HepG2 (cell line): ENCODE measurements around the gene MTMR3. TPM values are rescaled to one million over a fixed set of nuclear protein-coding genes. Genes with fewer than 3 reads are reported as not detected.

ENCODE experiments used
- ATAC-seq: fragments of 200-7000 bp; cut with Tn5 transposase; 3 replicates; pipeline ENCODE4 v1.9.1; 2020; ENCODE audit warnings: mild to moderate bottlenecking, moderate library complexity
- BruUV-seq: library from RNA; stranded (reverse); fragments of 400-500 nt; replicated peaks from 2 replicates; lab custom pipeline; 2021; lab: Mats Ljungman, UMichigan
- CTCF ChIA-PET: fragments of 300-600 bp; formaldehyde crosslinking; extraction: SDS; loops from one replicate; lab custom pipeline; 2021; ENCODE audit warnings: low total read pairs, inconsistent platforms, low intra/inter-chr PET ratio; lab: Yijun Ruan, JAX
- POLR2A ChIA-PET: fragments of 350-600 bp; sonication (Branson Sonifier 250); formaldehyde crosslinking; loops from one replicate; lab custom pipeline; 2020; ENCODE audit warnings: antibody characterized with exemption, inconsistent platforms; lab: Yijun Ruan, JAX
- DNase-seq: peaks from one replicate; pipeline ENCODE4 v3.0.0-alpha.2; 2015; ENCODE audit warnings: low spot score
- FAIRE-seq: peaks from 3 replicates; lab custom pipeline; 2011; peaks lifted over from hg19 to GRCh38; lab: Jason Lieb, UNC
- H2AFZ ChIP-seq: one replicate; pipeline ENCODE4 v1.6.1; 2011; ENCODE audit warnings: low read length, inconsistent platforms
- H3K27ac ChIP-seq: fragments of 300-600 bp; 3 replicates; pipeline ENCODE4 v1.8.0; 2011; ENCODE audit warnings: mixed run types, mild to moderate bottlenecking, mixed read lengths, low read length, inconsistent platforms; ENCODE audit not compliant: insufficient read depth; ENCODE audit errors: extremely low read length
- H3K27me3 ChIP-seq, 2 experiments: fragments of 200-600 bp in 1 of 2; 2 replicates in 1 of 2; 3 replicates in 1 of 2; pipeline versions ENCODE4 v1.6.0 to v1.8.0; 2011; ENCODE audit warnings: low read length in 2 of 2, mild to moderate bottlenecking in 2 of 2, moderate library complexity in 2 of 2, inconsistent platforms in 1 of 2; ENCODE audit not compliant: insufficient read depth in 2 of 2, control insufficient read depth in 1 of 2
- H3K36me3 ChIP-seq, 2 experiments: fragments of 200-600 bp in 1 of 2; replicated peaks in 1 of 2; 2 replicates in 1 of 2; 3 replicates in 1 of 2; pipeline versions ENCODE4 v1.5.1 to v1.8.0; 2011; ENCODE audit warnings: low read length in 2 of 2, inconsistent platforms in 1 of 2; ENCODE audit not compliant: insufficient read depth in 2 of 2, control insufficient read depth in 1 of 2
- H3K4me1 ChIP-seq: 2 replicates; pipeline ENCODE4 v1.5.1; 2012; ENCODE audit warnings: low read length, inconsistent platforms; ENCODE audit not compliant: insufficient read depth
- H3K4me2 ChIP-seq: 2 replicates; pipeline ENCODE4 v1.6.0; 2011; ENCODE audit warnings: low read depth, low read length, inconsistent platforms
- H3K4me3 ChIP-seq, 3 experiments: fragments of 200-600 bp in 1 of 3; sonication (generic), shearing (Covaris generic) in 1 of 3; replicated peaks in 1 of 3; 2 replicates each; pipeline ENCODE4 v1.5.1; 2011 to 2016; ENCODE audit warnings: low read length in 3 of 3, inconsistent platforms in 2 of 3, low read depth in 2 of 3, mild to moderate bottlenecking in 2 of 3, control low read depth in 1 of 3, mixed read lengths in 1 of 3; ENCODE audit not compliant: insufficient read depth in 1 of 3
- H3K79me2 ChIP-seq: one replicate; pipeline ENCODE4 v1.6.1; 2011; ENCODE audit warnings: low read length, inconsistent platforms; ENCODE audit not compliant: insufficient read depth
- H3K9ac ChIP-seq: 2 replicates; pipeline ENCODE4 v1.6.0; 2011; ENCODE audit warnings: mild to moderate bottlenecking, low read depth, low read length, inconsistent platforms; ENCODE audit not compliant: insufficient read depth
- H3K9me3 ChIP-seq: 2 replicates; pipeline ENCODE4 v1.5.1; 2012; ENCODE audit warnings: mild to moderate bottlenecking, low read length
- H4K20me1 ChIP-seq: 2 replicates; pipeline ENCODE4 v1.6.0; 2011; ENCODE audit warnings: inconsistent platforms, mild to moderate bottlenecking, low read length, moderate library complexity; ENCODE audit not compliant: insufficient read depth
- ATF7 ChIP-seq, 2 experiments: fragments of 450-650 bp in 1 of 2; sonication (generic) in 1 of 2; formaldehyde crosslinking in 1 of 2; IDR thresholded peaks; 2 replicates each; pipeline versions ENCODE4 v1.4.0 to v1.6.1; 2016 to 2020; ENCODE audit warnings: antibody characterized with exemption in 1 of 2, mild to moderate bottlenecking in 1 of 2, missing genetic modification reagents in 1 of 2
- CEBPB ChIP-seq: IDR thresholded peaks from 2 replicates; pipeline ENCODE4 v1.6.1; 2011; ENCODE audit warnings: low read depth, low read length, improper control_type of control experiment, borderline replicate concordance
- CREB1 ChIP-seq, 2 experiments: fragments of 450-650 bp in 1 of 2; IDR thresholded peaks; 2 replicates each; pipeline ENCODE4 v1.6.1; 2016 to 2017; ENCODE audit warnings: control low read depth in 1 of 2, mild to moderate bottlenecking in 1 of 2, missing compliant biosample characterization in 1 of 2, missing genetic modification characterization in 1 of 2
- MAFG ChIP-seq: sonication (generic); formaldehyde crosslinking; IDR thresholded peaks from 2 replicates; pipeline ENCODE4 v1.5.1; 2020; ENCODE audit warnings: mild to moderate bottlenecking, missing genetic modification reagents
- ZC3H4 ChIP-seq: sonication (generic); formaldehyde crosslinking; IDR thresholded peaks from 2 replicates; pipeline ENCODE4 v1.4.0; 2020; ENCODE audit warnings: missing genetic modification reagents, borderline replicate concordance
- ZNF12 ChIP-seq: sonication (generic); formaldehyde crosslinking; IDR thresholded peaks from 2 replicates; pipeline ENCODE4 v1.5.0; 2020; ENCODE audit warnings: missing genetic modification reagents
- ZNF839 ChIP-seq: sonication (generic); formaldehyde crosslinking; IDR thresholded peaks from 2 replicates; pipeline ENCODE4 v1.4.0; 2020; ENCODE audit warnings: missing genetic modification reagents, mild to moderate bottlenecking, borderline replicate concordance
- WGBS: methylation state at CpG from one replicate; pipeline ENCODE4 v1.1.6; 2017; ENCODE audit warnings: low lambda C conversion rate; 5-methylcytosine and 5-hydroxymethylcytosine counted together
- in situ Hi-C: cut with HindIII; loops from 2 replicates; pipeline ENCODE4 v1.10.0; 2017; ENCODE audit warnings: low pct_unique_long_range_greater_than_20kb; ENCODE audit not compliant: extremely low pct_ligation_motif_present
- intact Hi-C: fragments of 100-400 bp; cut with micrococcal nuclease; formaldehyde crosslinking; loops from one replicate; pipeline ENCODE4 v1.10.0; 2022; ENCODE audit not compliant: unreplicated experiment
- polyA plus RNA-seq, 8 experiments: library from polyadenylated mRNA; depleted of rRNA in 3 of 8; stranded (reverse) in 7 of 8; unstranded in 1 of 8; fragments of >200 nt; fragmentation: Illumina TruSeq in 4 of 8; extraction: Trizol in 4 of 8; gene quantifications; 2 replicates each; pipeline versions ENCODE4 v1.2.1 to v1.2.3, GENCODE V29; 2011 to 2016; ENCODE audit warnings: low read depth in 4 of 8, missing spikeins in 1 of 8, mixed read lengths in 1 of 8; ENCODE audit not compliant: insufficient read depth in 1 of 8
- total RNA-seq, 5 experiments: library from RNA; depleted of rRNA; stranded (reverse); fragments of >200 nt; fragmentation: Illumina TruSeq; extraction: Trizol; gene quantifications; 2 replicates each; pipeline ENCODE4 v1.2.3, GENCODE V29; 2016; ENCODE audit warnings: low read depth in 1 of 5

Gene MTMR3
- total and polyA plus RNA-seq, 2 of the 13 experiments (the other 11 are each of a cell fraction or from before 2014, with no cell fraction given): 12.6 to 24.8 TPM

DNA sequence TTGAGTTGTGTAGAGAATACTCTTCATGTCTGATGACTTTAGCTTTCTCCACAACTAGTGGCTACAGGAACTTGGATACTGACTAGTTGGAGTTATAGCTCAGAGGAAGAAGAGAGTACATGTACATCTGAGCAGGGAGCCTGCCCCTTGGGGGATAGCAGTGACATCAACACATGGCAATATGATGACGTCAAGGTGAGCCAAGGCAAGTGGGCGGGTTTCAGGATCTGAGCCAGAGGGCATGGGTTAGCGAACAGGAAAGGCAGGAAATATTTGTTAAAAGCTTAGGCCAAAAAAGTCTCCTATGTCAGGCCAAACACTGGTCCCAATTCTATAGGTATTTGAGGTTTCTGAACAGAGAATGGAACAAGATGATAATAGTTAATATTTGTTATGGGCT, 155.2 kb downstream of the MTMR3 start:
- FAIRE-seq: no peak

DNA sequence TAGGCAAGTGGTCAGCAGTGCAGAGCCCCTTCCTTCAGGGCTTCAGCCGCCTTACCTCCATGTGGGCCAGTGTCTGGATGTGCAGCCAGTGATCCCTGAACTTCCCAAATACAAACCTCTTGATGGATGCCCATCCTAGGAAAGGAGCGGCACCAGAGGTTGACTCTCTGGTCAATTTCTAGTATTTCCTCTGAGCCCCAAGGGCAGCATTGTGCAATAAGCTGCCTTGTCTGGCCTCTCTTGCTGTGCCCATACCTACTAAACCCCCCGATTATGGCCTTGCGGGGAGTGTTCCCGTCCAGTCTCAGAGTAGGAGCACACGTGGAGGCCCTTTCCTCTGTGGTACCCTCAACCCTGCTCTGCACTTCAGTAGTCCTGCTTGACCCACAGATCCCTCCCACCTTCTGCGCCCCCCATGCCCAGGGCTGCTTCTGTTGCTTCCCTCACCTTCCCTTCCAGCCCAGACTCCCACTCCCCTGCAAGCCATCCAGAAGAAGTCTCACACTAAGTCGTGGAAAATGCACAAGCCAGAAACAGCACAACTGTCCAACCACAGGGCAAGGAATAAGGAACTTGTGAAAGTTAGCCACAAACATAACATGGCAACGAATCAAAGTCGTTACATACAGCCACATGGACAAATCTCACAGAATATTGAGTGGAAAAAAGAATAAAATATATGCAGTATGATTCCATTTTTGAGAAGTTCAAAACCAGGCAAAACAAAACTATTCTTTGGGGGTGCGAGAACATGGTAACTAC, 157.7 kb downstream of the MTMR3 start:
- TF ChIP-seq ZNF12 (CRISPR knock-in tag) (peak; percentile 54; the same call in 1 of the 2 replicates), ZC3H4 (CRISPR knock-in tag) (no peak), CEBPB (peak; percentile 77; the same call in 1 of the 2 replicates)
- H3K27me3 ChIP-seq: peaks cover 3 to 25% of the 10 kb centered on the region in 2 experiments; a peak in 3 of 5 replicates
- H3K27ac ChIP-seq: no peak overlapping the region
- in situ Hi-C loops: no loop called here
- H3K4me2 ChIP-seq: no peak overlapping the region
- no peak for FAIRE-seq
- no peak for ATAC-seq
- BruUV-seq: no TSS peak
- intact Hi-C loops: no loop called here
- no peaks in the 10 kb centered on the region for H4K20me1 ChIP-seq
- H3K9ac ChIP-seq: no peak overlapping the region
- no peaks in the 10 kb centered on the region for H3K79me2 ChIP-seq
- ChIA-PET CTCF (no interaction called here), POLR2A (no interaction called here)
- no peaks in the 10 kb centered on the region for H3K9me3 ChIP-seq
- no peak overlapping the region for H3K4me3 ChIP-seq
- DNase-seq: no peak
- no peak overlapping the region for H2AFZ ChIP-seq
- 56% methylated on average over 7 of the region's 11 CpGs for WGBS
- 0 out of 2 replicates have a peak, but pooled peaks cover 9% of the 10 kb centered on the region for H3K4me1 ChIP-seq
- H3K36me3 ChIP-seq: no peaks in the 10 kb centered on the region

More for the DNA sequence above, 155.2 kb downstream of the MTMR3 start:
- H3K9ac ChIP-seq: no peak overlapping the region
- no peaks in the 10 kb centered on the region for H3K9me3 ChIP-seq
- H4K20me1 ChIP-seq: no peaks in the 10 kb centered on the region
- no peak overlapping the region for H3K27ac ChIP-seq
- intact Hi-C loops (no loop called here), in situ Hi-C loops (no loop called here)
- H2AFZ ChIP-seq: no peak overlapping the region
- no peak overlapping the region for H3K4me3 ChIP-seq
- no peaks in the 10 kb centered on the region for H3K36me3 ChIP-seq
- ATAC-seq (no peak), DNase-seq (no peak)
- CTCF ChIA-PET: no interaction called here
- TF ChIP-seq CREB1 (IDR thresholded peaks at IDR 0.05) (peak; percentile 83), CREB1 (CRISPR knock-in tag; IDR thresholded peaks at IDR 0.05) (no peak), ZNF839 (CRISPR knock-in tag) (no peak), ATF7 (IDR thresholded peaks at IDR 0.05) (peak; percentile 76), ATF7 (CRISPR knock-in tag; IDR thresholded peaks at IDR 0.05) (no peak), MAFG (CRISPR knock-in tag) (no peak)
- POLR2A ChIA-PET: no interaction called here
- H3K79me2 ChIP-seq: no peaks in the 10 kb centered on the region
- H3K4me1 ChIP-seq: no peaks in the 10 kb centered on the region
- H3K4me2 ChIP-seq: no peak overlapping the region
- H3K27me3 ChIP-seq: peaks cover 3 to 20% of the 10 kb centered on the region in 2 experiments; a peak in 3 of 5 replicates
- WGBS: 13% methylated on average over 3 of the region's 3 CpGs
- BruUV-seq: no TSS peak
